ENCODE measurements around the gene FGG. TPM values are rescaled to one million over a fixed set of nuclear protein-coding genes. Genes with fewer than 3 reads are reported as not detected.

The FGG gene
- total and polyA plus RNA-seq, 2 of the 13 experiments (the other 11 are each of a cell fraction or from before 2014, with no cell fraction given) = 1,037 to 2,423 TPM

DNA sequence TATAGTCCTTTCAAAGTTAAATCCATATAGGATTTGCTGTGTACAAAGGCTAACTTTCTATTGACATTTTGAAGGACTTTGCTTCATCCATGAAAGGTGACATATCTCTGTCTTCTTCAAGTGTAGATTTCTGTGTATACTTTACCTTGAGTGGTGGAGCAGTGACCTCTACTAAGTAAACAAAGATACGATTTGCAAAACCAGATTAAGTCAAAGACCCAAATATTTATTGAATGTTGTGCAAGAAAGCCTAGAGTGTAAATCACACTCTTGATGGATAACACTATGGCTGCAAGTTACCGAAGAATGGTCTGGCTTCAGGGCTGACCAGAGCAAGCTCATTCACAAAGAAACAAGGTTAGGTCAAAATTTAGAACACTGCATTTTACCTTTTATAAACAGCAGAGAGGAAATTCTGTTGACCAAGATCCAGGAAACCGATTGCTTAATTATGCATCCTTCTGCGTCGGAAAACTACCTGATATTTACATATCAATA, 5.4 kb upstream of the FGG start (continued):
- TF ChIP-seq GATAD1 (CRISPR knock-in tag; IDR thresholded peaks at IDR 0.05) = peak; percentile 68; the same call in 1 of the 2 replicates
- no peak for TF ChIP-seq ZNF572 (CRISPR knock-in tag; IDR thresholded peaks at IDR 0.05)
- peak; percentile 89 for TF ChIP-seq MEIS1 (CRISPR knock-in tag; IDR thresholded peaks at IDR 0.05; ENCODE audit: borderline replicate concordance)
- TF ChIP-seq, protein P1, sequence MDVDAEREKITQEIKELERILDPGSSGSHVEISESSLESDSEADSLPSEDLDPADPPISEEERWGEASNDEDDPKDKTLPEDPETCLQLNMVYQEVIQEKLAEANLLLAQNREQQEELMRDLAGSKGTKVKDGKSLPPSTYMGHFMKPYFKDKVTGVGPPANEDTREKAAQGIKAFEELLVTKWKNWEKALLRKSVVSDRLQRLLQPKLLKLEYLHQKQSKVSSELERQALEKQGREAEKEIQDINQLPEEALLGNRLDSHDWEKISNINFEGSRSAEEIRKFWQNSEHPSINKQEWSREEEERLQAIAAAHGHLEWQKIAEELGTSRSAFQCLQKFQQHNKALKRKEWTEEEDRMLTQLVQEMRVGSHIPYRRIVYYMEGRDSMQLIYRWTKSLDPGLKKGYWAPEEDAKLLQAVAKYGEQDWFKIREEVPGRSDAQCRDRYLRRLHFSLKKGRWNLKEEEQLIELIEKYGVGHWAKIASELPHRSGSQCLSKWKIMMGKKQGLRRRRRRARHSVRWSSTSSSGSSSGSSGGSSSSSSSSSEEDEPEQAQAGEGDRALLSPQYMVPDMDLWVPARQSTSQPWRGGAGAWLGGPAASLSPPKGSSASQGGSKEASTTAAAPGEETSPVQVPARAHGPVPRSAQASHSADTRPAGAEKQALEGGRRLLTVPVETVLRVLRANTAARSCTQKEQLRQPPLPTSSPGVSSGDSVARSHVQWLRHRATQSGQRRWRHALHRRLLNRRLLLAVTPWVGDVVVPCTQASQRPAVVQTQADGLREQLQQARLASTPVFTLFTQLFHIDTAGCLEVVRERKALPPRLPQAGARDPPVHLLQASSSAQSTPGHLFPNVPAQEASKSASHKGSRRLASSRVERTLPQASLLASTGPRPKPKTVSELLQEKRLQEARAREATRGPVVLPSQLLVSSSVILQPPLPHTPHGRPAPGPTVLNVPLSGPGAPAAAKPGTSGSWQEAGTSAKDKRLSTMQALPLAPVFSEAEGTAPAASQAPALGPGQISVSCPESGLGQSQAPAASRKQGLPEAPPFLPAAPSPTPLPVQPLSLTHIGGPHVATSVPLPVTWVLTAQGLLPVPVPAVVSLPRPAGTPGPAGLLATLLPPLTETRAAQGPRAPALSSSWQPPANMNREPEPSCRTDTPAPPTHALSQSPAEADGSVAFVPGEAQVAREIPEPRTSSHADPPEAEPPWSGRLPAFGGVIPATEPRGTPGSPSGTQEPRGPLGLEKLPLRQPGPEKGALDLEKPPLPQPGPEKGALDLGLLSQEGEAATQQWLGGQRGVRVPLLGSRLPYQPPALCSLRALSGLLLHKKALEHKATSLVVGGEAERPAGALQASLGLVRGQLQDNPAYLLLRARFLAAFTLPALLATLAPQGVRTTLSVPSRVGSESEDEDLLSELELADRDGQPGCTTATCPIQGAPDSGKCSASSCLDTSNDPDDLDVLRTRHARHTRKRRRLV (CRISPR knock-in tag; IDR thresholded peaks at IDR 0.05) = peak; percentile 54; the same call in 1 of the 2 replicates
- TF ChIP-seq CBX1 (IDR thresholded peaks at IDR 0.05; ENCODE audit: low read depth) = no peak
- no peak for TF ChIP-seq ZFYVE20 (CRISPR knock-in tag; IDR thresholded peaks at IDR 0.05; ENCODE audit: borderline replicate concordance, low read depth)
- peak; percentile 47; the same call in 1 of the 2 replicates for TF ChIP-seq RFXANK (CRISPR knock-in tag; IDR thresholded peaks at IDR 0.05)
- TF ChIP-seq SP4 (CRISPR knock-in tag; IDR thresholded peaks at IDR 0.05) = no peak
- peak; percentile 93 for TF ChIP-seq FOXK2 (IDR thresholded peaks at IDR 0.05)
- TF ChIP-seq ZC3H13 (CRISPR knock-in tag; IDR thresholded peaks at IDR 0.05) = no peak; the same call in 1 of the 2 replicates
- peak; percentile 82; the same call in 1 of the 2 replicates for TF ChIP-seq SNAPC2 (CRISPR knock-in tag; IDR thresholded peaks at IDR 0.05)
- no peak for TF ChIP-seq ADNP (CRISPR knock-in tag; IDR thresholded peaks at IDR 0.05)
- no peak for TF ChIP-seq FOXC1 (CRISPR knock-in tag; IDR thresholded peaks at IDR 0.05; ENCODE audit: borderline replicate concordance)
- TF ChIP-seq FOXP1 (IDR thresholded peaks at IDR 0.05) = peak; percentile 90
- peak; percentile 99 for TF ChIP-seq FOXP1 (CRISPR knock-in tag; IDR thresholded peaks at IDR 0.05)
- no peak for TF ChIP-seq ZNF496 (CRISPR knock-in tag; IDR thresholded peaks at IDR 0.05; ENCODE audit: insufficient replicate concordance)
- TF ChIP-seq IRF2 (CRISPR knock-in tag; IDR thresholded peaks at IDR 0.05) = peak; percentile 92
- peak; percentile 58; the same call in 1 of the 2 replicates for TF ChIP-seq ZNF3 (CRISPR knock-in tag; IDR thresholded peaks at IDR 0.05)
- 0 out of 2 replicates have a peak, but pooled peaks have one; percentile 5 for TF ChIP-seq XBP1 (CRISPR knock-in tag; IDR thresholded peaks at IDR 0.05)
- peak; percentile 98 for TF ChIP-seq FOXO1 (CRISPR knock-in tag; IDR thresholded peaks at IDR 0.05)
- peak; percentile 84; the same call in 1 of the 2 replicates for TF ChIP-seq ZNF746 (CRISPR knock-in tag; IDR thresholded peaks at IDR 0.05)
- TF ChIP-seq KDM5B (CRISPR knock-in tag; IDR thresholded peaks at IDR 0.05; ENCODE audit: borderline replicate concordance) = no peak
- TF ChIP-seq KLF16 (CRISPR knock-in tag; IDR thresholded peaks at IDR 0.05) = peak in 1 of 2 experiments; percentile 93; a peak in 2 of 4 replicates
- TF ChIP-seq, protein P2, sequence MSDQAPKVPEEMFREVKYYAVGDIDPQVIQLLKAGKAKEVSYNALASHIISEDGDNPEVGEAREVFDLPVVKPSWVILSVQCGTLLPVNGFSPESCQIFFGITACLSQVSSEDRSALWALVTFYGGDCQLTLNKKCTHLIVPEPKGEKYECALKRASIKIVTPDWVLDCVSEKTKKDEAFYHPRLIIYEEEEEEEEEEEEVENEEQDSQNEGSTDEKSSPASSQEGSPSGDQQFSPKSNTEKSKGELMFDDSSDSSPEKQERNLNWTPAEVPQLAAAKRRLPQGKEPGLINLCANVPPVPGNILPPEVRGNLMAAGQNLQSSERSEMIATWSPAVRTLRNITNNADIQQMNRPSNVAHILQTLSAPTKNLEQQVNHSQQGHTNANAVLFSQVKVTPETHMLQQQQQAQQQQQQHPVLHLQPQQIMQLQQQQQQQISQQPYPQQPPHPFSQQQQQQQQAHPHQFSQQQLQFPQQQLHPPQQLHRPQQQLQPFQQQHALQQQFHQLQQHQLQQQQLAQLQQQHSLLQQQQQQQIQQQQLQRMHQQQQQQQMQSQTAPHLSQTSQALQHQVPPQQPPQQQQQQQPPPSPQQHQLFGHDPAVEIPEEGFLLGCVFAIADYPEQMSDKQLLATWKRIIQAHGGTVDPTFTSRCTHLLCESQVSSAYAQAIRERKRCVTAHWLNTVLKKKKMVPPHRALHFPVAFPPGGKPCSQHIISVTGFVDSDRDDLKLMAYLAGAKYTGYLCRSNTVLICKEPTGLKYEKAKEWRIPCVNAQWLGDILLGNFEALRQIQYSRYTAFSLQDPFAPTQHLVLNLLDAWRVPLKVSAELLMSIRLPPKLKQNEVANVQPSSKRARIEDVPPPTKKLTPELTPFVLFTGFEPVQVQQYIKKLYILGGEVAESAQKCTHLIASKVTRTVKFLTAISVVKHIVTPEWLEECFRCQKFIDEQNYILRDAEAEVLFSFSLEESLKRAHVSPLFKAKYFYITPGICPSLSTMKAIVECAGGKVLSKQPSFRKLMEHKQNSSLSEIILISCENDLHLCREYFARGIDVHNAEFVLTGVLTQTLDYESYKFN (CRISPR knock-in tag; conservative IDR thresholded peaks at IDR 0.05) = peak; percentile 98

Measured in HepG2 (cell line).